Mesodermal cell (in vitro differentiated cells): ENCODE results near the gene PHB1.
A peak's percentile ranks its signal among the peaks of the same experiment; 100 is the strongest.

Experiments
- H3K27ac ChIP-seq: 2 replicates; pipeline ENCODE4 v1.7.0; 2013; ENCODE audit warnings: mild to moderate bottlenecking, low read depth, low read length, moderate library complexity; ENCODE audit not compliant: severe bottlenecking
- H3K36me3 ChIP-seq: 2 replicates; pipeline ENCODE4 v1.7.1; 2013; ENCODE audit warnings: mild to moderate bottlenecking, low read length, moderate library complexity; ENCODE audit not compliant: control insufficient read depth, insufficient read depth
- H3K4me1 ChIP-seq: one replicate; pipeline ENCODE4 v1.7.1; 2013; ENCODE audit warnings: mild to moderate bottlenecking, low read length; ENCODE audit not compliant: insufficient read depth, control insufficient read depth, poor library complexity, severe bottlenecking
- H3K4me3 ChIP-seq: 2 replicates; pipeline ENCODE4 v1.7.0; 2013; ENCODE audit warnings: low read length, control low read depth, mild to moderate bottlenecking; ENCODE audit not compliant: insufficient read depth, poor library complexity, severe bottlenecking; ENCODE audit errors: extremely low read depth
- H3K9me3 ChIP-seq: 2 replicates; pipeline ENCODE4 v1.7.1; 2013; ENCODE audit warnings: mild to moderate bottlenecking, low read length, moderate library complexity; ENCODE audit not compliant: control insufficient read depth
- WGBS, 2 experiments: methylation state at CpG; one replicate each; pipeline ENCODE4 v1.1.5; 2013; ENCODE audit warnings: missing lambda C conversion rate in 2 of 2; ENCODE audit not compliant: insufficient coverage in 2 of 2; 5-methylcytosine and 5-hydroxymethylcytosine counted together

Gene PHB1

DNA sequence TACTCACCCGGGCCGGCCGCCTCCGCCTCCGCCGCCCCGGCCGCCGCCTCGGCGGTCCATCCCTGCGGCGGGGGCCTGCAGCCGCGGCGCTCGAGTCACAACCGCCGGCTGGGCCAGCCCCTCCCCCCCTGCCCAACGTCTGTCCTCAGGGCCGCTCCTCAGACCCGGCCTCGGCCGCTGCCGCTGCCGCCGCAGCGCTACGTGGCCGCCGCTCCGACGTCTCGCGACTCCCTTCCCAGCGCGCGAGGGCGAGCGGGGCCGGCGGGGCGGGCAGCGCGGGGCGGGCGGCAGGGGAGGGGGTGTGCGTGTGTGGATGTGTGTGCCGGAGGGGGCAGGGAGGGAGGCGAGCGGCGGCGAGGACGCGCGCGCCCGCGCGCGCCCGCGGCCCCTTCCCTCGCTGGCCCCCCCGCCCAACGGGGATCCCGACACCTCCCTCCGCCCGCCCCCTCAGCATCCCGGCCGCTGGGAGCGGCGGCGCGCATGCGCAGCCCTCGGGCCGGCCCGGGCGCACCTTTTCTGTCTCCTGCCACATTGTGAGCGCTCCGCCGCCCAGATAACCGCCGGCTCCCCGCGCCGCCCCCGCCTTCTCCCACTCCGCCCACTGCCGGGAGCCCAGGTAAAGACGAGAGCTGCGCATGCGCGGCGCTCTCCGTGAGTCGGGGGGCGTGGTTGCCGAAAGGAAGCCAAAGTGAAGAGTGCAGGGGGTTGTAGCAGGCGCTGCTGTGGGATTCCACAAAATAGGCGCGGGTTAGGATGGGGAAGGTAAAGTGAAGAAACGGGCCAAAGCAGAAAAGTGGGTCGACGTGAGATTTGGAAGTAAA is 52.6 kb downstream of the PHB1 start, which contains the start of gene ZNF652:
Gene ZNF652 (minus strand): TSS at position 349 of the 821 bp plus-strand sequence. CDS start 44,525 bp downstream, outside the sequence.
- no peaks in the 10 kb centered on the region for H3K9me3 ChIP-seq
- peaks cover 11% of the 10 kb centered on the region for H3K4me1 ChIP-seq
- peak within 1 kb of the TSS; percentile 94 for H3K4me3 ChIP-seq
- WGBS, 2 experiments: 0% methylated on average over 13 to 33 of the region's 106 CpGs
- H3K27ac ChIP-seq: peak within 1 kb of the TSS; percentile 89
- H3K36me3 ChIP-seq: no peaks in the 10 kb centered on the region

GRCh38 chr17:49361129-49361901 is 53.4 kb downstream of the PHB1 start:
- Histone ChIP-seq H3K27ac (peak overlapping the region; percentile 89), H3K4me3 (peak overlapping the region; percentile 94), H3K4me1 (peaks cover 11% of the 10 kb centered on the region), H3K36me3 (no peaks in the 10 kb centered on the region), H3K9me3 (no peaks in the 10 kb centered on the region)
- whole genome bisulfite sequencing, 2 experiments: 0 to 1% methylated on average over 42 to 47 of the region's 52 CpGs

DNA sequence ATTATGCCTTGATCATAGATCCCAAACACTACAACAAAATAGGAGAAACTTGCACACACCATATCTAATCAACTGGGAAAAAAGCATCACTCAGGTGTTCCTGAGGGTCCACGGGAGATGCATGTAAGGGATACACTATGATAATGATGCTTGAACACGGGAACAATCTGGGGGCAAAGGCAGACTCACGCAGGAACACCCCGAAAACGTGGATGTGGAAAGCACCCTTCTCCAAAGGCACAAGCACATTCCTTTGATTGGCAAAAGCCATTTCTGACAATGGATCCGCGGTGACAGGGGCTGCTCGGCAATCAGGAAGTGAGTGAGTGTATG is 53.9 kb downstream of the PHB1 start:
- Histone ChIP-seq H3K36me3 (no peaks in the 10 kb centered on the region), H3K4me3 (peak overlapping the region; percentile 94), H3K9me3 (no peaks in the 10 kb centered on the region), H3K27ac (peak overlapping the region; percentile 89), H3K4me1 (peaks cover 11% of the 10 kb centered on the region)
- 3 to 13% methylated on average over 4 to 5 of the region's 8 CpGs for WGBS, 2 experiments

- H3K4me3 ChIP-seq: peak overlapping the region; percentile 94
- H3K27ac ChIP-seq: no peak overlapping the region
- peaks cover 11% of the 10 kb centered on the region for H3K4me1 ChIP-seq
- H3K9me3 ChIP-seq: no peaks in the 10 kb centered on the region
- 33 to 62% methylated on average over 5 to 6 of the region's 8 CpGs for WGBS, 2 experiments
- H3K36me3 ChIP-seq: no peaks in the 10 kb centered on the region
Measured at GRCh38 chr17:49359990-49360795, 54.5 kb downstream of the PHB1 start.

DNA sequence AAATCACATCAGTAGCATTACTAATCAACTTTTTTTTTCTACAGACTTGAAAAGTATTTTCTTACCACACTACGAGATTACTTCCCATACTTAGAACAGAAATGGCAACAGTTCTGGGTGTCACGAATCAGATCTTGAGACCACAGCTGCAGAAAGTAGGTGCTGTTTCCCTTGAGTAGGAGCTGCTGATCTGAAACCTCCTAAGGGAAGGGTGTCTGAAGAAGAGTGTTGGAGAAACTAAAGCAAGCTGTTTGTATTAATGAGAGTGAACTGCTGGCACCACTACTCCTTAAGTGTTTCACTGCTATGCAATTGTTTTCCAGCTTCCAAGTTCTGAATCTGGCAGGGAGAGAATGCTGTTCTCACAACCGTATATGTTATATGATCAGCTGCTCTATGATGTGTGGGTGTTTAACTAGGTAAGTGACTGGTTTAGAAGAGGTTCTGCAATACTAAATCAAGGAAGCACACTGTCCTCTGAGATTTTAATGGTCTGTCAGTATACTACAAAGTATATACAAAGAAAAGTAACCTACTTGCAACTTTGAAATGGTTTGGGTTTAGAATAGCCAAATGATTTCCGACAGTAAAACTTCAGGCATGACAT is 55.9 kb downstream of the PHB1 start:
- Histone ChIP-seq H3K36me3 (no peaks in the 10 kb centered on the region), H3K27ac (no peak overlapping the region), H3K9me3 (no peaks in the 10 kb centered on the region), H3K4me1 (peaks cover 11% of the 10 kb centered on the region), H3K4me3 (no peak overlapping the region)
- WGBS, 2 experiments: 90 to 100% methylated on average over 1 to 3 of the region's 4 CpGs

GRCh38 chr17:49357516-49357915 is 57.2 kb downstream of the PHB1 start:
- peaks cover 11% of the 10 kb centered on the region for H3K4me1 ChIP-seq
- no peaks in the 10 kb centered on the region for H3K9me3 ChIP-seq
- no peak overlapping the region for H3K4me3 ChIP-seq
- H3K27ac ChIP-seq: no peak overlapping the region
- H3K36me3 ChIP-seq: no peaks in the 10 kb centered on the region
- 93 to 96% methylated on average over 2 to 3 of the region's 3 CpGs for WGBS, 2 experiments

GRCh38 chr17:49356320-49356719 is 58.4 kb downstream of the PHB1 start:
- H3K9me3 ChIP-seq: no peaks in the 10 kb centered on the region
- H3K27ac ChIP-seq: no peak overlapping the region
- H3K4me3 ChIP-seq: no peak overlapping the region
- no peaks in the 10 kb centered on the region for H3K36me3 ChIP-seq
- peaks cover 11% of the 10 kb centered on the region for H3K4me1 ChIP-seq
- 95 to 100% methylated on average over 1 to 3 of the region's 5 CpGs for WGBS, 2 experiments
